Measurements from ENCODE around the gene ETS1.

Gene ETS1

GRCh38 chr11:128498721-128499245 is 88.6 kb downstream of the ETS1 start:
- H3K9ac ChIP-seq (ENCODE audit: low read depth, low read length) = no peak overlapping the region
- H3K4me2 ChIP-seq (ENCODE audit: insufficient read depth, low read length) = no peak overlapping the region
- peaks cover 35% of the 10 kb centered on the region for H3K36me3 ChIP-seq (ENCODE audit: insufficient read depth, low read length)
- TF ChIP-seq, protein P1, sequence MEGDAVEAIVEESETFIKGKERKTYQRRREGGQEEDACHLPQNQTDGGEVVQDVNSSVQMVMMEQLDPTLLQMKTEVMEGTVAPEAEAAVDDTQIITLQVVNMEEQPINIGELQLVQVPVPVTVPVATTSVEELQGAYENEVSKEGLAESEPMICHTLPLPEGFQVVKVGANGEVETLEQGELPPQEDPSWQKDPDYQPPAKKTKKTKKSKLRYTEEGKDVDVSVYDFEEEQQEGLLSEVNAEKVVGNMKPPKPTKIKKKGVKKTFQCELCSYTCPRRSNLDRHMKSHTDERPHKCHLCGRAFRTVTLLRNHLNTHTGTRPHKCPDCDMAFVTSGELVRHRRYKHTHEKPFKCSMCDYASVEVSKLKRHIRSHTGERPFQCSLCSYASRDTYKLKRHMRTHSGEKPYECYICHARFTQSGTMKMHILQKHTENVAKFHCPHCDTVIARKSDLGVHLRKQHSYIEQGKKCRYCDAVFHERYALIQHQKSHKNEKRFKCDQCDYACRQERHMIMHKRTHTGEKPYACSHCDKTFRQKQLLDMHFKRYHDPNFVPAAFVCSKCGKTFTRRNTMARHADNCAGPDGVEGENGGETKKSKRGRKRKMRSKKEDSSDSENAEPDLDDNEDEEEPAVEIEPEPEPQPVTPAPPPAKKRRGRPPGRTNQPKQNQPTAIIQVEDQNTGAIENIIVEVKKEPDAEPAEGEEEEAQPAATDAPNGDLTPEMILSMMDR (IDR thresholded peaks at IDR 0.05; ENCODE audit: borderline replicate concordance, extremely low read depth, low read length, poor library complexity, severe bottlenecking) = no peak
- no peak for TF ChIP-seq EZH2 (IDR thresholded peaks at IDR 0.05; ENCODE audit: borderline replicate concordance, low read depth, low read length, severe bottlenecking)
- H3K27me3 ChIP-seq (ENCODE audit: insufficient read depth, low read length, poor library complexity) = no peaks in the 10 kb centered on the region
- no peak for ATAC-seq (ENCODE audit: insufficient read depth, low read depth)
- no peak overlapping the region for H2AFZ ChIP-seq (ENCODE audit: low read depth, low read length)
- H3K4me3 ChIP-seq (ENCODE audit: low read depth in 1 of 2, low read length in 2 of 2) = no peak overlapping the region
- peaks cover 100% of the 10 kb centered on the region for H3K79me2 ChIP-seq (ENCODE audit: insufficient read depth, low read length)
- H3K9me3 ChIP-seq (ENCODE audit: insufficient read depth, low read length, severe bottlenecking) = no peaks in the 10 kb centered on the region
- no peak for DNase-seq
- peaks cover 53% of the 10 kb centered on the region for H3K4me1 ChIP-seq (ENCODE audit: insufficient read depth, low read length)
- peaks cover 84% of the 10 kb centered on the region for H4K20me1 ChIP-seq (ENCODE audit: insufficient read depth, low read length)
- 0 out of 2 replicates have a peak overlapping the region, but pooled peaks have one; percentile 12 for H3K27ac ChIP-seq (ENCODE audit: low read length)

DNA sequence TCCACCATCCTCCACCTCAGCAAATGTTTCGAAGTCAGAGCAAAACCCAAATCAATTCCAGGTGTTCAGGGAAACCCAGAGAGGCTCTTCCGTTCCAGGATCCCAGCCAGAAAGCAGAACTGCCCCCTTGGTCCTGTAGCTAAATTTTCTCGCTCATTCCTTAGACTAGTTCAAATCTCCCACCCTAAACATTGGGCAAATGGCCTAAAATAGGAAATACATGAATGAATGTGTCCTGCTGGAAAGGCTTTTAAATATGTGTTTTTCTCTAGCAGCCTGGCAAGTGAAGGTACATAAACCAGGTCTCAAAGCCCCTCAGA is 89.6 kb downstream of the ETS1 start:
- Histone ChIP-seq H3K4me2 (ENCODE audit: insufficient read depth, low read length) (no peak overlapping the region), H3K4me1 (ENCODE audit: insufficient read depth, low read length) (peaks cover 60% of the 10 kb centered on the region), H4K20me1 (ENCODE audit: insufficient read depth, low read length) (peaks cover 81% of the 10 kb centered on the region), H3K27ac (ENCODE audit: low read length) (0 out of 2 replicates have a peak overlapping the region, but pooled peaks have one; percentile 21), H2AFZ (ENCODE audit: low read depth, low read length) (no peak overlapping the region), H3K36me3 (ENCODE audit: insufficient read depth, low read length) (peaks cover 42% of the 10 kb centered on the region), H3K79me2 (ENCODE audit: insufficient read depth, low read length) (peaks cover 100% of the 10 kb centered on the region), H3K9me3 (ENCODE audit: insufficient read depth, low read length, severe bottlenecking) (no peaks in the 10 kb centered on the region), H3K4me3 (ENCODE audit: low read depth in 1 of 2, low read length in 2 of 2) (no peak overlapping the region), H3K9ac (ENCODE audit: low read depth, low read length) (no peak overlapping the region), H3K27me3 (ENCODE audit: insufficient read depth, low read length, poor library complexity) (no peaks in the 10 kb centered on the region)
- no peak for ATAC-seq (ENCODE audit: insufficient read depth, low read depth)
- TF ChIP-seq EZH2 (IDR thresholded peaks at IDR 0.05; ENCODE audit: borderline replicate concordance, low read depth, low read length, severe bottlenecking) = no peak
- TF ChIP-seq, protein P1 (IDR thresholded peaks at IDR 0.05; ENCODE audit: borderline replicate concordance, extremely low read depth, low read length, poor library complexity, severe bottlenecking) = no peak
- DNase-seq = no peak

- H2AFZ ChIP-seq (ENCODE audit: low read depth, low read length) = no peak overlapping the region
- peaks cover 81% of the 10 kb centered on the region for H4K20me1 ChIP-seq (ENCODE audit: insufficient read depth, low read length)
- no peak overlapping the region for H3K4me2 ChIP-seq (ENCODE audit: insufficient read depth, low read length)
- no peak overlapping the region for H3K4me3 ChIP-seq (ENCODE audit: low read depth in 1 of 2, low read length in 2 of 2)
- DNase-seq (no peak), ATAC-seq (ENCODE audit: insufficient read depth, low read depth) (peak; percentile 24; the same call in 1 of the 3 replicates)
- 0 out of 2 replicates have a peak overlapping the region, but pooled peaks have one; percentile 21 for H3K27ac ChIP-seq (ENCODE audit: low read length)
- no peak for TF ChIP-seq EZH2 (IDR thresholded peaks at IDR 0.05; ENCODE audit: borderline replicate concordance, low read depth, low read length, severe bottlenecking)
- TF ChIP-seq, protein P1 (IDR thresholded peaks at IDR 0.05; ENCODE audit: borderline replicate concordance, extremely low read depth, low read length, poor library complexity, severe bottlenecking) = no peak
- H3K79me2 ChIP-seq (ENCODE audit: insufficient read depth, low read length) = peaks cover 100% of the 10 kb centered on the region
- H3K36me3 ChIP-seq (ENCODE audit: insufficient read depth, low read length) = peaks cover 41% of the 10 kb centered on the region
- no peak overlapping the region for H3K9ac ChIP-seq (ENCODE audit: low read depth, low read length)
- H3K27me3 ChIP-seq (ENCODE audit: insufficient read depth, low read length, poor library complexity) = no peaks in the 10 kb centered on the region
- peaks cover 62% of the 10 kb centered on the region for H3K4me1 ChIP-seq (ENCODE audit: insufficient read depth, low read length)
- no peaks in the 10 kb centered on the region for H3K9me3 ChIP-seq (ENCODE audit: insufficient read depth, low read length, severe bottlenecking)
Measured at GRCh38 chr11:128497061-128497775, 90.1 kb downstream of the ETS1 start.

Measured in DND-41 (cell line).